Panc1 (cell line): ENCODE results near the gene MACROD2. TPM values are rescaled to one million over a fixed set of nuclear protein-coding genes. Genes with fewer than 3 reads are reported as not detected.

Experiments used
- ATAC-seq: fragments of 200-7000 bp; cut with Tn5 transposase; 2 replicates; pipeline ENCODE4 v1.9.1; 2020; ENCODE audit warnings: mild to moderate bottlenecking, moderate library complexity
- BruUV-seq: library from RNA; stranded (reverse); fragments of 400-500 nt; replicated peaks from 2 replicates; lab custom pipeline; 2021; lab: Mats Ljungman, UMichigan
- CTCF ChIA-PET: fragments of 300-600 bp; sonication (Branson Sonifier 250); formaldehyde crosslinking; loops from one replicate; lab custom pipeline; 2022; ENCODE audit warnings: antibody characterized with exemption; lab: Charles Lee
- POLR2A ChIA-PET: fragments of 300-600 bp; sonication (Branson Sonifier 250); formaldehyde crosslinking; loops from one replicate; lab custom pipeline; 2022; ENCODE audit warnings: antibody characterized with exemption; lab: Charles Lee
- DNase-seq: peaks from one replicate; pipeline ENCODE4 v3.0.0-alpha.2; 2010; ENCODE audit warnings: low read depth, low spot score
- H3K27ac ChIP-seq: 2 replicates; pipeline ENCODE4 v1.5.1; 2011; ENCODE audit warnings: mild to moderate bottlenecking, low read length, inconsistent platforms
- H3K27me3 ChIP-seq: fragments of 200-500 bp; sonication (Bioruptor generic); 2 replicates; pipeline ENCODE4 v1.6.0; 2014; ENCODE audit warnings: low read length, inconsistent platforms; ENCODE audit not compliant: control insufficient read depth, insufficient read depth
- H3K36me3 ChIP-seq: fragments of 200-500 bp; sonication (Bioruptor generic); 2 replicates; pipeline ENCODE4 v1.5.1; 2014; ENCODE audit warnings: inconsistent platforms, mild to moderate bottlenecking, low read length, moderate library complexity; ENCODE audit not compliant: control insufficient read depth, insufficient read depth
- H3K4me1 ChIP-seq: 2 replicates; pipeline ENCODE4 v1.5.1; 2011; ENCODE audit warnings: inconsistent platforms, mild to moderate bottlenecking, low read length, moderate library complexity; ENCODE audit not compliant: control insufficient read depth, insufficient read depth
- H3K4me3 ChIP-seq, 2 experiments: 2 replicates each; pipeline ENCODE4 v1.5.1; 2011 to 2012; ENCODE audit warnings: low read depth in 2 of 2, low read length in 2 of 2, mild to moderate bottlenecking in 2 of 2, inconsistent platforms in 1 of 2, moderate library complexity in 1 of 2
- H3K9me3 ChIP-seq: fragments of 200-500 bp; sonication (Bioruptor generic); 2 replicates; pipeline ENCODE4 v1.5.1; 2014; ENCODE audit warnings: low read depth, mild to moderate bottlenecking, inconsistent platforms, low read length, moderate library complexity; ENCODE audit not compliant: control insufficient read depth, insufficient read depth
- CTCF ChIP-seq: fragments of 450-650 bp; IDR thresholded peaks from 2 replicates; pipeline ENCODE4 v1.5.1; 2017; ENCODE audit warnings: mild to moderate bottlenecking
- POLR2AphosphoS5 ChIP-seq: IDR thresholded peaks from 2 replicates; pipeline ENCODE4 v1.6.1; 2012; ENCODE audit warnings: mild to moderate bottlenecking, low read depth, low read length, moderate library complexity
- REST ChIP-seq, 2 experiments: IDR thresholded peaks; 2 replicates each; pipeline ENCODE4 v1.6.1; 2011 to 2012; ENCODE audit warnings: low read depth in 2 of 2, control low read depth in 1 of 2, low read length in 1 of 2, mild to moderate bottlenecking in 1 of 2, moderate library complexity in 1 of 2; ENCODE audit not compliant: insufficient read depth in 1 of 2
- SIN3A ChIP-seq: IDR thresholded peaks from 2 replicates; pipeline ENCODE4 v1.6.1; 2012; ENCODE audit warnings: low read depth, mild to moderate bottlenecking, low read length, moderate library complexity, borderline replicate concordance; ENCODE audit not compliant: insufficient read depth
- TCF7L2 ChIP-seq: IDR thresholded peaks from 2 replicates; pipeline ENCODE4 v1.6.1; 2011; ENCODE audit warnings: mild to moderate bottlenecking, low read depth, low read length, inconsistent platforms
- in situ Hi-C: cut with HindIII; loops from 2 replicates; pipeline ENCODE4 v1.10.0; 2016; ENCODE audit warnings: low sequenced_read_pairs, low pct_unique_long_range_greater_than_20kb
- intact Hi-C: fragments of 100-400 bp; cut with micrococcal nuclease; formaldehyde crosslinking; loops from one replicate; pipeline ENCODE4 v1.10.0; 2022; ENCODE audit not compliant: unreplicated experiment
- total RNA-seq: library from RNA; stranded (reverse); gene quantifications from one replicate; pipeline ENCODE4 v1.2.1, GENCODE V29; 2021; ENCODE audit not compliant: unreplicated experiment

MACROD2 gene
- total RNA-seq, 1 experiment from 2014 or later: 1.2 TPM

- Histone ChIP-seq H3K9me3 (no peaks in the 10 kb centered on the region), H3K4me3 (no peak overlapping the region), H3K36me3 (no peaks in the 10 kb centered on the region), H3K4me1 (no peaks in the 10 kb centered on the region), H3K27ac (no peak overlapping the region), H3K27me3 (no peaks in the 10 kb centered on the region)
- TF ChIP-seq SIN3A: no peak
- TF ChIP-seq CTCF: no peak
- no peak for TF ChIP-seq POLR2AphosphoS5
- no peak for TF ChIP-seq TCF7L2
- TF ChIP-seq REST (IDR thresholded peaks at IDR 0.05; ENCODE audit: insufficient read depth in 1 of 2, low read depth in 2 of 2, low read length in 1 of 2): no peak
- CTCF ChIA-PET: no interaction called here
- ATAC-seq (no peak), DNase-seq (no peak)
- intact Hi-C loops: no loop called here
- in situ Hi-C loops: no loop called here
- POLR2A ChIA-PET: no interaction called here
- BruUV-seq: no TSS peak
These were observed 427.6 kb downstream of the MACROD2 start for GRCh38 chr20:14422892-14423291.

- no TSS peak for BruUV-seq
- DNase-seq (no peak), ATAC-seq (no peak)
- ChIA-PET CTCF (no interaction called here), POLR2A (no interaction called here)
- Histone ChIP-seq H3K9me3 (no peaks in the 10 kb centered on the region), H3K4me3 (no peak overlapping the region), H3K27ac (no peak overlapping the region), H3K4me1 (no peaks in the 10 kb centered on the region), H3K36me3 (no peaks in the 10 kb centered on the region), H3K27me3 (no peaks in the 10 kb centered on the region)
- intact Hi-C loops: no loop called here
- in situ Hi-C loops: no loop called here
- TF ChIP-seq SIN3A (no peak), REST (IDR thresholded peaks at IDR 0.05; ENCODE audit: insufficient read depth in 1 of 2, low read depth in 2 of 2, low read length in 1 of 2) (no peak), POLR2AphosphoS5 (no peak), TCF7L2 (no peak), CTCF (no peak)
These were observed 436.3 kb downstream of the MACROD2 start for GRCh38 chr20:14431568-14431967.
